ENCODE data around the gene ARF3. TPM values are rescaled to one million over a fixed set of nuclear protein-coding genes. Genes with fewer than 3 reads are reported as not detected.

ARF3 gene
- total RNA-seq, 1 donor from 2014 or later: 162 TPM

DNA sequence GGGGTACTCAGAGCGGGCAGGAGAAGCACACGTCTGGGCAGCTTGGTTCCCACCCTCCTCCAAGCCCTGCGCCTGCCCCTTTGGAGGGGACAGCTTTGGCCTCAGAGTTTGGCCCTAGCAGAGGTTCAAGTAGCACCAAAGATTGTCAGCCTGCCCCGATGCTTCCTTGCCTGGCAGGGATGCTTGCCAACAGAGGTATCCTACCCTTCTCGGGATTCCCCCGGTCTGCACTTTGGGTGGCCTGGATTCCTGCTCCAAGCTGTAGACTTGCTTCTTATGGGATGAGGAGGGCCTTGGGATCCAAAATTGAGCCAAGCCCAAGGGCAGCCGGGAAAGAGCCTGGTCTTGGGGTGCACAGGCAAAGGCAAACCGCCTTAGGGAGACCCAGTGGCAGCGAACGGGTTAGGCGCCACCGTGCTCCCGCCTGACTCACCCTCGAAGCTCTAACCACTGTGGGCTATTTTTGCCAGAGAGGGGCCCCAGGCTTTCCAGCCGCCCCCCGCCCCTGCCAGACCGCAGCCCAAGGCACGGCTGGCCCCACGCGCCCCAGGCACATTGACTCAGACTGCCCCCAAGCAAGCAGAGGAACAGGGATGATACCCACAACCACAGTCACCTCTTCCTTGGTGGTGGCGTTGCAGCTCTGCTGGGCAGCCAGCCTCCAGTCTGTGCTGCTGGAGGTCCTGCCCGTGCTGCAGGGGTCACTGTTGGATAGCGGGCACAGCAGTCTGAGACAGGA is 15.1 kb upstream of the ARF3 start:
- Mint-ChIP-seq H3K27me3 (ENCODE audit: unreplicated experiment) (peaks cover 39% of the 10 kb centered on the region), H3K4me1 (ENCODE audit: low read depth, unreplicated experiment) (peaks cover 3% of the 10 kb centered on the region), H3K36me3 (ENCODE audit: unreplicated experiment) (no peaks in the 10 kb centered on the region), H3K9me3 (ENCODE audit: unreplicated experiment) (peaks cover 8% of the 10 kb centered on the region), H3K4me3 (ENCODE audit: unreplicated experiment) (no peak overlapping the region), H3K27ac (ENCODE audit: unreplicated experiment) (no peak overlapping the region)
- no peak for DNase-seq
- TF ChIP-seq, protein P1, sequence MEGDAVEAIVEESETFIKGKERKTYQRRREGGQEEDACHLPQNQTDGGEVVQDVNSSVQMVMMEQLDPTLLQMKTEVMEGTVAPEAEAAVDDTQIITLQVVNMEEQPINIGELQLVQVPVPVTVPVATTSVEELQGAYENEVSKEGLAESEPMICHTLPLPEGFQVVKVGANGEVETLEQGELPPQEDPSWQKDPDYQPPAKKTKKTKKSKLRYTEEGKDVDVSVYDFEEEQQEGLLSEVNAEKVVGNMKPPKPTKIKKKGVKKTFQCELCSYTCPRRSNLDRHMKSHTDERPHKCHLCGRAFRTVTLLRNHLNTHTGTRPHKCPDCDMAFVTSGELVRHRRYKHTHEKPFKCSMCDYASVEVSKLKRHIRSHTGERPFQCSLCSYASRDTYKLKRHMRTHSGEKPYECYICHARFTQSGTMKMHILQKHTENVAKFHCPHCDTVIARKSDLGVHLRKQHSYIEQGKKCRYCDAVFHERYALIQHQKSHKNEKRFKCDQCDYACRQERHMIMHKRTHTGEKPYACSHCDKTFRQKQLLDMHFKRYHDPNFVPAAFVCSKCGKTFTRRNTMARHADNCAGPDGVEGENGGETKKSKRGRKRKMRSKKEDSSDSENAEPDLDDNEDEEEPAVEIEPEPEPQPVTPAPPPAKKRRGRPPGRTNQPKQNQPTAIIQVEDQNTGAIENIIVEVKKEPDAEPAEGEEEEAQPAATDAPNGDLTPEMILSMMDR (IDR thresholded peaks at IDR 0.05; ENCODE audit: partially characterized antibody, unreplicated experiment): no peak

DNA sequence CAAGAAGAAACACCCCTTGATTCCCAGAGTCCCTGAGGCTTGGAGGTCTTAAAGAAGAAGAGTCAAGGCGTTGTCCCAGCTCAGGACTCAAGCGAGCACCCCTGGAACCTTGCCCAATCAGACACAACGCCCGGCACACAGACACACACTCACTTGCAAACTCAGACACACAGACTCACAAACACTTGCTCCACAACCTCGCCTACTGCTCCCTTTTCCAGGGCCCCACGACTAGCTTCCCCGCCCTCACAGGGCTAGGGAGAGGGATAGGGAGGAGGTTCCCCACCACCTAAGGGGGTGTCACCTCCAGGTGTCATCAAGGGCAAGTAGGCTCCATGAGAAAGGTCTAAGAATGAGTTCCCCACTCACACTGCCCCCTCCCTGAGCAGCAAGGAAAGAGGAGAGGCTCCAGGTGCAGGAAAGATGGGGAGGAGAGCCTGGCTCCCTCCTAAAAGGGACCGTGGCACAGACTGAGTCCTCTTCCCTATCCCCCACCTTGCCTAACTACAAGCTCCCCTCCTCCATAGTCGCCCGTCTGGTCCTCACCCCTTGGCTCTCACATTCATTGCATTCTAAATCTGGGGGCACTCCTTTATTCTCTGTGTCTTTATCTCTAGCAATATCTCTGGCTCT is 13.5 kb upstream of the ARF3 start:
- Mint-ChIP-seq H3K27me3 (ENCODE audit: unreplicated experiment) (peaks cover 27% of the 10 kb centered on the region), H3K27ac (ENCODE audit: unreplicated experiment) (no peak overlapping the region), H3K4me3 (ENCODE audit: unreplicated experiment) (peak overlapping the region; percentile 73), H3K9me3 (ENCODE audit: unreplicated experiment) (peaks cover 5% of the 10 kb centered on the region), H3K4me1 (ENCODE audit: low read depth, unreplicated experiment) (peaks cover 3% of the 10 kb centered on the region), H3K36me3 (ENCODE audit: unreplicated experiment) (no peaks in the 10 kb centered on the region)
- TF ChIP-seq, protein P1 (IDR thresholded peaks at IDR 0.05; ENCODE audit: partially characterized antibody, unreplicated experiment): no peak
- DNase-seq: no peak

DNA sequence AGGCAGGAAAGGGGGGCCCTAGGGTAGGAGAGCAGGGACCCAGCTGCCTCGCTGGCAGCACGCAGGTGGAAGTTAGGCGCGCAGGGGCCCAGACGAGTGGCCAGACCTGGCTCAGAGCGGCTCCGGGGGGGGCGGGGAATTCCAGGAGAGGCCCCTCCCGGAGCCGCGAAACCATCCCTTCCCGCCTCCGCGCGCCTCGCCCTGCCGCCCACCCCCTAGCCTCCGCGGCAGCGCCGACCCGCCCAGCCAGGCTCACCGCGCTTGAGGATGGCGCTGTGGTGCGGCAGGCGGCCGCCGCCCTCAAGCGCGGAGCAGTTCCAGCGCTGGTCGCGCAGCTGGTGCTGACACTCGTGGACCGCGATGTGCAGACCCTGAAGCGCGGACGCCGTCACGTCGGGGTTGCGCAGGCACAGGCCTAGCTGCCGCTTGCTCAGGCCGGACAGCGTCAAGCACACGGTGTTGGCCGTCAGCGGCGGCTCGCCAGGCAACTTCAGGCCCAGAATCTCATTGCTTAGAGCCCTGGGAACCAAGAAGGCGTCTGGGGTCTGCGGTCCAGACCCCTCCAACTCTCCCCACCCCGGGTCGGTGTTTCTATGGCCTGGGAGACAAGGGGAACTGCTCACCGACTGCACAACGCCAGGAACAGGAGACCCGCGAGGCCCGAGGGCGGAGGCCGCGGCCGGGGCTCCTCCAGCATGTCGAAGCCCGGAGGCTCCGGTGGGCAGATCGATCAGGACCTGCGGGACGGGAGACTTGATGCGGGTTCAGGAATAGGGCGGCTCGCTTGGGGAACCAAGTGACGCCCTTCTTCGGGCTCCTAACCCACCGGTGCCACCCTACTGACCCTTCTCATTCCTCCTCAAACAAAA is 12.8 kb upstream of the ARF3 start:
- no peak overlapping the region for H3K4me3 Mint-ChIP-seq (ENCODE audit: unreplicated experiment)
- peaks cover 3% of the 10 kb centered on the region for H3K4me1 Mint-ChIP-seq (ENCODE audit: low read depth, unreplicated experiment)
- DNase-seq: peak; percentile 65
- H3K9me3 Mint-ChIP-seq (ENCODE audit: unreplicated experiment): peaks cover 3% of the 10 kb centered on the region
- H3K27ac Mint-ChIP-seq (ENCODE audit: unreplicated experiment): no peak overlapping the region
- no peaks in the 10 kb centered on the region for H3K36me3 Mint-ChIP-seq (ENCODE audit: unreplicated experiment)
- H3K27me3 Mint-ChIP-seq (ENCODE audit: unreplicated experiment): peaks cover 22% of the 10 kb centered on the region
- TF ChIP-seq, protein P1 (IDR thresholded peaks at IDR 0.05; ENCODE audit: partially characterized antibody, unreplicated experiment): no peak

DNA sequence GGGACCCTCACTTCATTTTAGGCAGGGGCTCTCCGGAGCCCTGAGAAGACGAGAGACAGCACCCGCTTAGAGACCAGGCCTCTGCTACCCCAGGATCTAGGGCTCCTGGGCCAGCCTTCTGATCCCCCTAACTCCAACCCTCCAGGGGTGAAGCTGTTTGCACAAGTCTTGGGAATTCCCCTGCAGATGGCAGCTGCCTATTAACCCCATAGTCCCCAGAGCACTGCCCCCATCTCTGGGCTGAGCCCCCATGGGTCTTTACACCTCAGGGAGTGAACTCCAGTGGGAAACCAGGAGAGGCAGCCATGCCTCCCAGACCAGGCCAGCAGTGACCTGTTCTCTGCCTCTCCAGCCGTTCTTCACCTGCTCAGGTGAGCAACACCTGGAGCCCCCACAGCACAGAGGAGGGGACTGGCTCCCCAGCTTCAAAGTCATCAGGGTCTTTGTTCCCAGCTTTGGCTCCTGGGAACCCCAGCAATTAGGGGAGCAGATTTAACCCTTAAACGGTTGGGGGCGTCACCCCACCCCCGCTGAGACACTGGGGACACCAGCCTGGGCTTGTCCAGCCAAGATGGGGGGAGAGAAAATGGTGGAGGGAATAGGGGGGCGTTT is 12.0 kb upstream of the ARF3 start:
- Mint-ChIP-seq H3K27me3 (ENCODE audit: unreplicated experiment) (peaks cover 19% of the 10 kb centered on the region), H3K4me3 (ENCODE audit: unreplicated experiment) (no peak overlapping the region), H3K9me3 (ENCODE audit: unreplicated experiment) (peaks cover 3% of the 10 kb centered on the region), H3K27ac (ENCODE audit: unreplicated experiment) (no peak overlapping the region), H3K4me1 (ENCODE audit: low read depth, unreplicated experiment) (peaks cover 3% of the 10 kb centered on the region), H3K36me3 (ENCODE audit: unreplicated experiment) (no peaks in the 10 kb centered on the region)
- TF ChIP-seq, protein P1 (IDR thresholded peaks at IDR 0.05; ENCODE audit: partially characterized antibody, unreplicated experiment): no peak
- no peak for DNase-seq
